Neural cell (in vitro differentiated cells): ENCODE results near the gene KCNAB1. TPM values are rescaled to one million over a fixed set of nuclear protein-coding genes. Genes with fewer than 3 reads are reported as not detected.
"Not testable (repeated sequence)": the region's sequence is repeated elsewhere in the genome, so short reads cannot be mapped to it uniquely, and the experiment has no call there.

Experiments
- H2AFZ ChIP-seq: fragments of 200-600, 300-800 bp; sonication (generic), shearing (Covaris generic); 2 replicates; pipeline ENCODE4 v1.6.0; 2014; ENCODE audit warnings: low read depth, mild to moderate bottlenecking, antibody characterized with exemption, low read length, moderate library complexity
- H3F3A ChIP-seq: fragments of 200-600 bp; shearing (Covaris generic); 2 replicates; pipeline ENCODE4 v1.6.1; 2016; ENCODE audit warnings: mild to moderate bottlenecking, moderate library complexity, mixed read lengths, antibody characterized with exemption, low read length; ENCODE audit not compliant: insufficient read depth, poor library complexity, severe bottlenecking
- H3K27ac ChIP-seq: fragments of 200-600, 300-800 bp; sonication (generic), shearing (Covaris generic); 2 replicates; pipeline ENCODE4 v1.5.1; 2014; ENCODE audit warnings: mild to moderate bottlenecking, low read length, moderate library complexity
- H3K27me3 ChIP-seq: fragments of 300-800, 200-600 bp; sonication (generic), shearing (Covaris generic); 2 replicates; pipeline ENCODE4 v1.6.0; 2014; ENCODE audit warnings: mild to moderate bottlenecking, low read depth, low read length, moderate library complexity; ENCODE audit not compliant: insufficient read depth
- H3K36me3 ChIP-seq: fragments of 300-800, 200-600 bp; sonication (generic), shearing (Covaris generic); 2 replicates; pipeline ENCODE4 v1.5.1; 2014; ENCODE audit warnings: mild to moderate bottlenecking, antibody characterized with exemption, low read length, moderate library complexity; ENCODE audit not compliant: insufficient read depth
- H3K4me2 ChIP-seq: fragments of 300-800, 200-600 bp; sonication (generic), shearing (Covaris generic); 2 replicates; pipeline ENCODE4 v1.6.0; 2014; ENCODE audit warnings: mild to moderate bottlenecking, low read length
- H3K4me3 ChIP-seq: fragments of 300-800, 200-600 bp; sonication (generic), shearing (Covaris generic); 2 replicates; pipeline ENCODE4 v1.5.1; 2014; ENCODE audit warnings: mild to moderate bottlenecking, low read length, moderate library complexity
- H3K79me2 ChIP-seq: fragments of 200-600 bp; shearing (Covaris generic); replicated peaks from 2 replicates; pipeline ENCODE4 v1.6.0; 2014; ENCODE audit warnings: mild to moderate bottlenecking, low read length, moderate library complexity; ENCODE audit not compliant: insufficient read depth
- H3K9ac ChIP-seq: fragments of 300-800, 200-600 bp; sonication (generic), shearing (Covaris generic); 2 replicates; pipeline ENCODE4 v1.6.1; 2016; ENCODE audit warnings: mild to moderate bottlenecking, low read length, mixed read lengths
- H3K9me2 ChIP-seq: fragments of 200-600 bp; shearing (Covaris generic); 2 replicates; pipeline ENCODE4 v1.6.1; 2016; ENCODE audit warnings: mild to moderate bottlenecking, low read length, mixed read lengths; ENCODE audit not compliant: insufficient read depth
- H3K9me3 ChIP-seq: fragments of 200-600, 300-800 bp; sonication (generic), shearing (Covaris generic); 2 replicates; pipeline ENCODE4 v1.6.1; 2016; ENCODE audit warnings: mild to moderate bottlenecking, mixed run types, low read length, moderate library complexity, mixed read lengths
- H4K20me1 ChIP-seq: fragments of 200-600 bp; shearing (Covaris generic); 2 replicates; pipeline ENCODE4 v1.6.1; 2016; ENCODE audit warnings: mild to moderate bottlenecking, mixed run types; ENCODE audit not compliant: insufficient read depth
- EP300 ChIP-seq: fragments of 450-650 bp; conservative IDR thresholded peaks from 2 replicates; pipeline ENCODE4 v1.6.1; 2014; ENCODE audit warnings: antibody characterized with exemption, mild to moderate bottlenecking, moderate library complexity; ENCODE audit not compliant: poor library complexity, severe bottlenecking
- EZH2 ChIP-seq: fragments of 200-600, 300-800 bp; shearing (Covaris generic), sonication (generic); IDR thresholded peaks from 2 replicates; pipeline ENCODE4 v1.6.1; 2014; ENCODE audit warnings: antibody characterized with exemption, low read length, borderline replicate concordance, mild to moderate bottlenecking; ENCODE audit not compliant: insufficient read depth, poor library complexity, severe bottlenecking
- MXI1 ChIP-seq: fragments of 450-650 bp; conservative IDR thresholded peaks from 2 replicates; pipeline ENCODE4 v1.6.1; 2014; ENCODE audit warnings: antibody characterized with exemption, mild to moderate bottlenecking; ENCODE audit not compliant: poor library complexity, severe bottlenecking
- POLR2AphosphoS5 ChIP-seq: IDR thresholded peaks from 2 replicates; pipeline ENCODE4 v1.6.1; 2012
- RAD21 ChIP-seq: fragments of 450-650 bp; conservative IDR thresholded peaks from 2 replicates; pipeline ENCODE4 v1.6.1; 2014; ENCODE audit warnings: antibody characterized with exemption, mild to moderate bottlenecking, moderate library complexity
- SMC3 ChIP-seq: fragments of 450-650 bp; conservative IDR thresholded peaks from 2 replicates; pipeline ENCODE4 v1.6.1; 2014; ENCODE audit warnings: antibody characterized with exemption, mild to moderate bottlenecking, moderate library complexity; ENCODE audit not compliant: poor library complexity
- TAF1 ChIP-seq: IDR thresholded peaks from 2 replicates; pipeline ENCODE4 v1.6.1; 2012; ENCODE audit warnings: low read depth
- polyA plus RNA-seq: library from polyadenylated mRNA; depleted of rRNA; stranded (reverse); fragments of >200 nt; gene quantifications from 2 replicates; pipeline ENCODE4 v1.2.3, GENCODE V29; 2014
- TF ChIP-seq, protein P1 (sequence below): IDR thresholded peaks from 2 replicates; pipeline ENCODE4 v1.6.1; 2012; ENCODE audit warnings: borderline replicate concordance
- TF ChIP-seq, protein P2 (sequence below): fragments of 450-650 bp; IDR thresholded peaks from 2 replicates; pipeline ENCODE4 v1.5.1; 2014; ENCODE audit warnings: antibody characterized with exemption, mild to moderate bottlenecking, moderate library complexity; ENCODE audit not compliant: poor library complexity, severe bottlenecking

The KCNAB1 gene
- polyA plus RNA-seq, 1 donor from 2014 or later: 14.9 TPM

DNA sequence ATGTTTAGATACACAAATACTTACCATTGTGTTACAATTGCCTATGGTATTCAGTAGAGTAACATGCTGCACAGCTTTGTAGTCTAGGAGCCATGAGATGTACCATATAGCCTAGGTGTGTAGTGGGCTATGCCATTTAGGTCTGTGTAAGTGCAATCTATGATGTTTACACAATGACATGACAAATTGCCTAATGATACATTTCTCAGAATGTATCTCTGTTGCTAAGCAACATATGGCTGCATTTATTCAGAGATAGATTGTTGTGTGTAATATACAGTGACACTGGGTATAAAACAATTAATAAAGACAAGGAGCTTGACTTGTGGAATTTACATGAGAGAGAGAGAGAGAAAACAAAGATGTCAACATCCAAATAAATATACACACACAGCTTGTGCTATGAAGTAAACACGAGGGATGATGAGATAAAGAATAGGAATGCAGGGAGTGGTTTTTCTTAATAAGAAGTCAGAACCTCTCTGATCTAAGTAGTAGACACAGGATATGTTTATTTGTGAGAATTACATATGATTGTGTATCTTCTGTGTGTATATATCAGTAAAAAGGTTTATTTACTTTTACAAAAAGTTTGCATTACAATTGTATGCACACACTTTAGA, 110.0 kb downstream of the KCNAB1 start:
- Histone ChIP-seq H3K9me2 (no peaks in the 10 kb centered on the region), H4K20me1 (no peaks in the 10 kb centered on the region), H3K27ac (peak overlapping the region; percentile 3), H3K9ac (no peak overlapping the region), H3K9me3 (no peaks in the 10 kb centered on the region), H3K4me3 (peak overlapping the region; percentile 10), H3F3A (no peaks in the 10 kb centered on the region), H3K79me2 (no peaks in the 10 kb centered on the region), H3K4me2 (peak overlapping the region; percentile 23), H2AFZ (no peak overlapping the region), H3K27me3 (no peaks in the 10 kb centered on the region), H3K36me3 (no peaks in the 10 kb centered on the region)
- TF ChIP-seq TAF1 (no peak), EP300 (peak; percentile 81), MXI1 (no peak), SMC3 (peak; percentile 10), POLR2AphosphoS5 (peak; percentile 77)
- TF ChIP-seq, protein P1, sequence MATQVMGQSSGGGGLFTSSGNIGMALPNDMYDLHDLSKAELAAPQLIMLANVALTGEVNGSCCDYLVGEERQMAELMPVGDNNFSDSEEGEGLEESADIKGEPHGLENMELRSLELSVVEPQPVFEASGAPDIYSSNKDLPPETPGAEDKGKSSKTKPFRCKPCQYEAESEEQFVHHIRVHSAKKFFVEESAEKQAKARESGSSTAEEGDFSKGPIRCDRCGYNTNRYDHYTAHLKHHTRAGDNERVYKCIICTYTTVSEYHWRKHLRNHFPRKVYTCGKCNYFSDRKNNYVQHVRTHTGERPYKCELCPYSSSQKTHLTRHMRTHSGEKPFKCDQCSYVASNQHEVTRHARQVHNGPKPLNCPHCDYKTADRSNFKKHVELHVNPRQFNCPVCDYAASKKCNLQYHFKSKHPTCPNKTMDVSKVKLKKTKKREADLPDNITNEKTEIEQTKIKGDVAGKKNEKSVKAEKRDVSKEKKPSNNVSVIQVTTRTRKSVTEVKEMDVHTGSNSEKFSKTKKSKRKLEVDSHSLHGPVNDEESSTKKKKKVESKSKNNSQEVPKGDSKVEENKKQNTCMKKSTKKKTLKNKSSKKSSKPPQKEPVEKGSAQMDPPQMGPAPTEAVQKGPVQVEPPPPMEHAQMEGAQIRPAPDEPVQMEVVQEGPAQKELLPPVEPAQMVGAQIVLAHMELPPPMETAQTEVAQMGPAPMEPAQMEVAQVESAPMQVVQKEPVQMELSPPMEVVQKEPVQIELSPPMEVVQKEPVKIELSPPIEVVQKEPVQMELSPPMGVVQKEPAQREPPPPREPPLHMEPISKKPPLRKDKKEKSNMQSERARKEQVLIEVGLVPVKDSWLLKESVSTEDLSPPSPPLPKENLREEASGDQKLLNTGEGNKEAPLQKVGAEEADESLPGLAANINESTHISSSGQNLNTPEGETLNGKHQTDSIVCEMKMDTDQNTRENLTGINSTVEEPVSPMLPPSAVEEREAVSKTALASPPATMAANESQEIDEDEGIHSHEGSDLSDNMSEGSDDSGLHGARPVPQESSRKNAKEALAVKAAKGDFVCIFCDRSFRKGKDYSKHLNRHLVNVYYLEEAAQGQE: no peak

DNA sequence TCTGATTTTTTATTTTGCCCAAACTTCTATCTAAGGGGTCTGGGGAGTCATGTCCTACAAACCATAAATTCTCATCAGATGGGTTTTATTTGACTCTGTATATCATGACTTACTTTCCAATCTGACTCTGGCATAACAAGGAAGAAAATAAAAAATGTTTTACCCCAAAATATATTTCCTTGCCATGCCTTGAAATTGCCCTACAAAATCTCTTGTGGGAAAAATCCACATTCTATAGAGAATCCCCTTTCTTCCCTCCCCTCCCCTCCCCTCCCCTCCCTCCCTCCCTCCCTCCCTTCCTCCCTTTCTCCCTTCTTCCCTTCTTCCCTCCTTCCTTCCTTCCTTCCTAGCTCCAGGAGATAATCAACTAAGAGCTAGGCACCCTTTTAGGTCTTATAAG, 110.8 kb downstream of the KCNAB1 start:
- not testable (repeated sequence) for H3K36me3 ChIP-seq, H2AFZ ChIP-seq, H3F3A ChIP-seq, H4K20me1 ChIP-seq, H3K79me2 ChIP-seq, H3K27me3 ChIP-seq, H3K4me3 ChIP-seq, H3K27ac ChIP-seq, H3K9ac ChIP-seq, H3K4me2 ChIP-seq, H3K9me3 ChIP-seq, H3K9me2 ChIP-seq

DNA sequence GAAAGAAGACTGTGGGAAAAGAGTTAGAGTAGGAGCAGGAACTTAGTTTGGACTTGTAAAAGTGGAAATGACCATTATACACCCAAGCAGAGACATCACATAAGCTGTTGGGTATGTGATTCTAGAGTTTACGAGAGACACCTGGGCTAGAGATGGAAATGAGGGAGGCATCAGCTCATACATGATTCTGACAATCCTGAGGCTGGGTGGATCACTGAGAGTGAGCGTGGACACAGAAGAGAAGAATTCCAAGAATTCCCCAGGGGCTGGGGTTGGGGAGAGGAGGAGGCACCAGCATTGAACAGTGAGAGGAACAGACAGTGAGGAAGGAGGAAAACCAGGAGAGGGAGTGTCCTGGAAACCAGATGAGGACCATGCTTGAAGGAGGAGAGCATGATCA, 113.5 kb downstream of the KCNAB1 start:
- Histone ChIP-seq H3K27me3 (no peaks in the 10 kb centered on the region), H3K4me3 (no peak overlapping the region), H3K9me2 (no peaks in the 10 kb centered on the region), H3K36me3 (no peaks in the 10 kb centered on the region), H3K9ac (no peak overlapping the region), H2AFZ (no peak overlapping the region), H3K9me3 (no peaks in the 10 kb centered on the region), H3K27ac (no peak overlapping the region), H4K20me1 (no peaks in the 10 kb centered on the region), H3K4me2 (no peak overlapping the region), H3K79me2 (no peaks in the 10 kb centered on the region), H3F3A (no peaks in the 10 kb centered on the region)
- TF ChIP-seq, protein P2, sequence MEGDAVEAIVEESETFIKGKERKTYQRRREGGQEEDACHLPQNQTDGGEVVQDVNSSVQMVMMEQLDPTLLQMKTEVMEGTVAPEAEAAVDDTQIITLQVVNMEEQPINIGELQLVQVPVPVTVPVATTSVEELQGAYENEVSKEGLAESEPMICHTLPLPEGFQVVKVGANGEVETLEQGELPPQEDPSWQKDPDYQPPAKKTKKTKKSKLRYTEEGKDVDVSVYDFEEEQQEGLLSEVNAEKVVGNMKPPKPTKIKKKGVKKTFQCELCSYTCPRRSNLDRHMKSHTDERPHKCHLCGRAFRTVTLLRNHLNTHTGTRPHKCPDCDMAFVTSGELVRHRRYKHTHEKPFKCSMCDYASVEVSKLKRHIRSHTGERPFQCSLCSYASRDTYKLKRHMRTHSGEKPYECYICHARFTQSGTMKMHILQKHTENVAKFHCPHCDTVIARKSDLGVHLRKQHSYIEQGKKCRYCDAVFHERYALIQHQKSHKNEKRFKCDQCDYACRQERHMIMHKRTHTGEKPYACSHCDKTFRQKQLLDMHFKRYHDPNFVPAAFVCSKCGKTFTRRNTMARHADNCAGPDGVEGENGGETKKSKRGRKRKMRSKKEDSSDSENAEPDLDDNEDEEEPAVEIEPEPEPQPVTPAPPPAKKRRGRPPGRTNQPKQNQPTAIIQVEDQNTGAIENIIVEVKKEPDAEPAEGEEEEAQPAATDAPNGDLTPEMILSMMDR: no peak
- TF ChIP-seq EP300: no peak
- TF ChIP-seq, protein P1: no peak
- no peak for TF ChIP-seq RAD21
- no peak for TF ChIP-seq MXI1
- TF ChIP-seq EZH2: no peak
- TF ChIP-seq POLR2AphosphoS5: no peak
- TF ChIP-seq SMC3: no peak
- TF ChIP-seq TAF1: no peak
